ENCODE results near the gene SMIM44.

SMIM44 gene

GRCh38 chr19:3467437-3468198, 15.6 kb downstream of the SMIM44 start:
- Histone ChIP-seq H2AFZ (ENCODE audit: low read depth, low read length, severe bottlenecking) (no peak overlapping the region), H3K9me2 (replicated peaks; ENCODE audit: insufficient read depth, low read length) (no peaks in the 10 kb centered on the region), H3K4me3 (ENCODE audit: insufficient read depth, low read length, poor library complexity, severe bottlenecking) (no peak overlapping the region), H3K79me2 (ENCODE audit: insufficient read depth, low read length) (no peaks in the 10 kb centered on the region), H3K4me2 (ENCODE audit: low read depth, low read length, poor library complexity, severe bottlenecking) (no peak overlapping the region), H3K36me3 (ENCODE audit: low read length) (no peaks in the 10 kb centered on the region), H3K9ac (ENCODE audit: low read length) (no peak overlapping the region), H4K20me1 (ENCODE audit: low read depth, low read length) (no peaks in the 10 kb centered on the region), H3K27ac (ENCODE audit: low read depth, low read length) (no peak overlapping the region), H3K27me3 (ENCODE audit: low read length) (no peaks in the 10 kb centered on the region), H3F3A (ENCODE audit: insufficient read depth) (no peaks in the 10 kb centered on the region), H3K9me3 (ENCODE audit: insufficient read depth, low read length) (no peaks in the 10 kb centered on the region)
- TF ChIP-seq CTCF (IDR thresholded peaks at IDR 0.05; ENCODE audit: insufficient read depth, low read length, poor library complexity, severe bottlenecking) (no peak), EZH2phosphoT487 (conservative IDR thresholded peaks at IDR 0.05; ENCODE audit: low read length) (no peak)

DNA sequence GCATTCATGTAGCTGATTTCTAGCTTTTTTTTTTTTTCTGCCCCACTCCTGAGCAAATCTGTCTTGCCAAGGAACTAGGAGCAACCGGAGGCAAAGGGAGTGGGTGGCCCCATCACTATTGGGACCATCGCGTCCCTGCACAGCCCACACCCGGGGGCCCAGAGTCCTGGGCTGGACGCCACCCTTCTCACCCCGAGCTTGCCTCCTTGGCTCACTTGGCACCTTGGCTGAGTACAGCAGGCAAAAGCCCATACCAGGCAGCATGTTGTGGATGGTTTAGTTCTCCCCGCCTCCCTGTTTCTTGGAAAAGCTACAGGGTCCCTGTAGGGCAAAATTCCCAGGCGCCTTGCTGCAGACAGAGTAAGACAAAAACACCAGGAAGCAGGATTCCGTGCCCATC, 16.6 kb downstream of the SMIM44 start:
- TF ChIP-seq CTCF (IDR thresholded peaks at IDR 0.05; ENCODE audit: insufficient read depth, low read length, poor library complexity, severe bottlenecking) (no peak), EZH2phosphoT487 (conservative IDR thresholded peaks at IDR 0.05; ENCODE audit: low read length) (no peak)
- H3K9me2 ChIP-seq (replicated peaks; ENCODE audit: insufficient read depth, low read length), result no peaks in the 10 kb centered on the region
- no peak overlapping the region for H3K4me3 ChIP-seq (ENCODE audit: insufficient read depth, low read length, poor library complexity, severe bottlenecking)
- H3F3A ChIP-seq (ENCODE audit: insufficient read depth), result no peaks in the 10 kb centered on the region
- no peak overlapping the region for H3K27ac ChIP-seq (ENCODE audit: low read depth, low read length)
- no peaks in the 10 kb centered on the region for H3K79me2 ChIP-seq (ENCODE audit: insufficient read depth, low read length)
- H2AFZ ChIP-seq (ENCODE audit: low read depth, low read length, severe bottlenecking), result no peak overlapping the region
- no peak overlapping the region for H3K9ac ChIP-seq (ENCODE audit: low read length)
- no peak overlapping the region for H3K4me2 ChIP-seq (ENCODE audit: low read depth, low read length, poor library complexity, severe bottlenecking)
- H3K9me3 ChIP-seq (ENCODE audit: insufficient read depth, low read length), result no peaks in the 10 kb centered on the region
- no peaks in the 10 kb centered on the region for H4K20me1 ChIP-seq (ENCODE audit: low read depth, low read length)
- H3K36me3 ChIP-seq (ENCODE audit: low read length), result no peaks in the 10 kb centered on the region
- no peaks in the 10 kb centered on the region for H3K27me3 ChIP-seq (ENCODE audit: low read length)

DNA sequence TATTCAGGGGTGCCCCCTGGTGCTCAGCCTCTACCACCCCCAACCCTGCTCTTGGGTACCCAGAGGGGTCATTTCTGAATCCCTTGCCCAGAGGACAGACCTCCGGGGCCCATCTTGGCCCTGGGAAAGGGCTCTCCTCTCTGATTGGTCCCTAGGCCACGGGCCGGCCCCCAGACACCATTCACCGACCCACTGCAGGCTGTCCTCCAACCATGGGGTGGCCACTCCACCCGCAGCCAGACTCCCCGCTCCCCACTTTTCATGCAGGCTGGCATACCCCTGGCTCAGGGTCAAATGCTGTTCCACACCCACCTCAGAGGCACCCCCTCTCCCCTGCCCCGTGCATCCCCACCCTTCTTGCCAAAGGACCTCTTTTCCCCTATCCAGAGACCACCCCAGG, 17.7 kb downstream of the SMIM44 start:
- H3K4me2 ChIP-seq (ENCODE audit: low read depth, low read length, poor library complexity, severe bottlenecking), result no peak overlapping the region
- no peak for TF ChIP-seq CTCF (IDR thresholded peaks at IDR 0.05; ENCODE audit: insufficient read depth, low read length, poor library complexity, severe bottlenecking)
- no peak for TF ChIP-seq EZH2phosphoT487 (conservative IDR thresholded peaks at IDR 0.05; ENCODE audit: low read length)

More for the DNA sequence above, 17.7 kb downstream of the SMIM44 start:
- Histone ChIP-seq H2AFZ (ENCODE audit: low read depth, low read length, severe bottlenecking) (no peak overlapping the region), H3K4me3 (ENCODE audit: insufficient read depth, low read length, poor library complexity, severe bottlenecking) (no peak overlapping the region), H3K9me3 (ENCODE audit: insufficient read depth, low read length) (no peaks in the 10 kb centered on the region), H3K27ac (ENCODE audit: low read depth, low read length) (no peak overlapping the region), H4K20me1 (ENCODE audit: low read depth, low read length) (no peaks in the 10 kb centered on the region), H3K36me3 (ENCODE audit: low read length) (no peaks in the 10 kb centered on the region), H3K79me2 (ENCODE audit: insufficient read depth, low read length) (no peaks in the 10 kb centered on the region), H3F3A (ENCODE audit: insufficient read depth) (no peaks in the 10 kb centered on the region), H3K9me2 (replicated peaks; ENCODE audit: insufficient read depth, low read length) (no peaks in the 10 kb centered on the region), H3K27me3 (ENCODE audit: low read length) (no peaks in the 10 kb centered on the region), H3K9ac (ENCODE audit: low read length) (no peak overlapping the region)
